Measurements from ENCODE around the gene IPO7.

The IPO7 gene

GRCh38 chr11:9396310-9396709 is 11.9 kb downstream of the IPO7 start:
- TF ChIP-seq RAD21 (IDR thresholded peaks at IDR 0.05; ENCODE audit: low read depth) (no peak), ZBTB7A (IDR thresholded peaks at IDR 0.05; ENCODE audit: low read depth) (no peak), FOXM1 (IDR thresholded peaks at IDR 0.05; ENCODE audit: borderline replicate concordance, low read depth) (no peak), TAF1 (IDR thresholded peaks at IDR 0.05; ENCODE audit: low read depth) (no peak), EGR1 (IDR thresholded peaks at IDR 0.05) (no peak), NFIC (IDR thresholded peaks at IDR 0.05) (no peak), YY1 (IDR thresholded peaks at IDR 0.05; ENCODE audit: low read depth) (no peak), TEAD4 (IDR thresholded peaks at IDR 0.05) (no peak), REST (IDR thresholded peaks at IDR 0.05; ENCODE audit: low read depth) (no peak)
- TF ChIP-seq, protein P1, sequence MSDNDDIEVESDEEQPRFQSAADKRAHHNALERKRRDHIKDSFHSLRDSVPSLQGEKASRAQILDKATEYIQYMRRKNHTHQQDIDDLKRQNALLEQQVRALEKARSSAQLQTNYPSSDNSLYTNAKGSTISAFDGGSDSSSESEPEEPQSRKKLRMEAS (IDR thresholded peaks at IDR 0.05) = no peak
- TF ChIP-seq, protein P2, sequence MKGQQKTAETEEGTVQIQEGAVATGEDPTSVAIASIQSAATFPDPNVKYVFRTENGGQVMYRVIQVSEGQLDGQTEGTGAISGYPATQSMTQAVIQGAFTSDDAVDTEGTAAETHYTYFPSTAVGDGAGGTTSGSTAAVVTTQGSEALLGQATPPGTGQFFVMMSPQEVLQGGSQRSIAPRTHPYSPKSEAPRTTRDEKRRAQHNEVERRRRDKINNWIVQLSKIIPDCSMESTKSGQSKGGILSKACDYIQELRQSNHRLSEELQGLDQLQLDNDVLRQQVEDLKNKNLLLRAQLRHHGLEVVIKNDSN (IDR thresholded peaks at IDR 0.05) = no peak

DNA sequence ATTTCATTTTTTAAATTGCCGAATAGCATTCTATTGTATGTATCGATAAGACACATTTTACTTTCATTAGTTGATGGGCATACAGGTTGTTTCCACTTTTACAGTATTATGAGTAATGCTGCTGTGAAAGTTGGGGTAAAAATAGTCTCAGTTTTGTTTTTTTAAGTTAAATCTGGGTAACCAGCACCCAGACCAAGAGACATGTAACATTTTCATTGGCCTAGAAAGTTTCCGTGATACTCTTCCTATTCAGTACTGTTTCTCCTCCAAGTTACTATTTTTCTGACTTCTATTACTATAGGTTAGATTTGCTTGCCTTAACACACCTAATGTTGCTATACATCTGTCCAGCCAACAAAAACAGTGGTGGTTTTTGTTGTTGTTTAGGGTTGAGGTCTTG is 12.3 kb downstream of the IPO7 start:
- TF ChIP-seq TAF1 (IDR thresholded peaks at IDR 0.05; ENCODE audit: low read depth) (no peak), EP300 (IDR thresholded peaks at IDR 0.05; ENCODE audit: borderline replicate concordance) (no peak), YY1 (IDR thresholded peaks at IDR 0.05; ENCODE audit: low read depth) (no peak), TCF12 (IDR thresholded peaks at IDR 0.05; ENCODE audit: low read depth) (no peak), REST (IDR thresholded peaks at IDR 0.05; ENCODE audit: low read depth) (no peak), FOXM1 (IDR thresholded peaks at IDR 0.05; ENCODE audit: borderline replicate concordance, low read depth) (no peak), NFIC (IDR thresholded peaks at IDR 0.05) (no peak)
- TF ChIP-seq, protein P2 (IDR thresholded peaks at IDR 0.05) = no peak
- TF ChIP-seq, protein P1 (IDR thresholded peaks at IDR 0.05) = no peak

GRCh38 chr11:9397746-9398680 is 13.6 kb downstream of the IPO7 start:
- TF ChIP-seq FOXM1 (IDR thresholded peaks at IDR 0.05; ENCODE audit: borderline replicate concordance, low read depth) (no peak), ZBTB7A (IDR thresholded peaks at IDR 0.05; ENCODE audit: low read depth) (no peak), TAF1 (IDR thresholded peaks at IDR 0.05; ENCODE audit: low read depth) (no peak), RAD21 (IDR thresholded peaks at IDR 0.05; ENCODE audit: low read depth) (no peak), TEAD4 (IDR thresholded peaks at IDR 0.05) (no peak), CEBPB (IDR thresholded peaks at IDR 0.05) (no peak), EGR1 (IDR thresholded peaks at IDR 0.05) (no peak), NFIC (IDR thresholded peaks at IDR 0.05) (no peak), TCF12 (IDR thresholded peaks at IDR 0.05; ENCODE audit: low read depth) (no peak), CREB1 (IDR thresholded peaks at IDR 0.05; ENCODE audit: low read depth) (no peak), EP300 (IDR thresholded peaks at IDR 0.05; ENCODE audit: borderline replicate concordance) (no peak), REST (IDR thresholded peaks at IDR 0.05; ENCODE audit: low read depth) (no peak), YY1 (IDR thresholded peaks at IDR 0.05; ENCODE audit: low read depth) (no peak)
- TF ChIP-seq, protein P2 (IDR thresholded peaks at IDR 0.05) = no peak
- TF ChIP-seq, protein P1 (IDR thresholded peaks at IDR 0.05) = no peak
